A549 (cell line): ENCODE results near the gene OPCML. TPM values are rescaled to one million over a fixed set of nuclear protein-coding genes. Genes with fewer than 3 reads are reported as not detected.

ENCODE experiments used
- ATAC-seq, 2 experiments: fragments of 200-7000 bp in 1 of 2; fragments of >200 bp in 1 of 2; cut with Nextera tagmentation in 1 of 2; cut with Tn5 transposase in 1 of 2; 3 replicates each; pipeline versions ENCODE4 v1.8.0 to v1.9.1; 2018 to 2020; ENCODE audit warnings: mild to moderate bottlenecking in 1 of 2, moderate library complexity in 1 of 2
- CTCF ChIA-PET: fragments of 300-600 bp; sonication (Branson Sonifier 250); formaldehyde crosslinking; extraction: SDS; loops from one replicate; lab custom pipeline; 2021; ENCODE audit warnings: antibody characterized with exemption, inconsistent platforms; lab: Yijun Ruan, JAX
- POLR2A ChIA-PET: fragments of 350-600 bp; formaldehyde crosslinking; extraction: SDS; loops from one replicate; lab custom pipeline; 2021; ENCODE audit warnings: antibody characterized with exemption, inconsistent platforms; lab: Yijun Ruan, JAX
- DNase-seq, 2 experiments: peaks; one replicate each; pipeline versions ENCODE4 v3.0.0 to v3.0.0-alpha.2; 2011 to 2016; ENCODE audit warnings: low read depth in 1 of 2, low spot score in 1 of 2
- FAIRE-seq: peaks from 2 replicates; lab custom pipeline; 2011; peaks lifted over from hg19 to GRCh38; lab: Jason Lieb, UNC
- H3K27ac ChIP-seq, 2 experiments: fragments of >200 bp; sonication (Bioruptor Twin); formaldehyde crosslinking; 3 replicates each; pipeline ENCODE4 v1.5.1; 2016 to 2017
- H3K4me1 ChIP-seq: fragments of >200 bp; sonication (Bioruptor Twin); formaldehyde crosslinking; 3 replicates; pipeline ENCODE4 v1.6.1; 2016
- H3K4me2 ChIP-seq: fragments of >200 bp; sonication (Bioruptor Twin); formaldehyde crosslinking; 3 replicates; pipeline ENCODE4 v1.6.1; 2016
- H3K4me3 ChIP-seq: fragments of >200 bp; sonication (Bioruptor Twin); formaldehyde crosslinking; 3 replicates; pipeline ENCODE4 v1.5.1; 2016
- H3K9me3 ChIP-seq: fragments of >200 bp; sonication (Bioruptor Twin); formaldehyde crosslinking; 3 replicates; pipeline ENCODE4 v1.6.1; 2016
- BCL3 ChIP-seq: fragments of >200 bp; sonication (Bioruptor Twin); formaldehyde crosslinking; IDR thresholded peaks from 3 replicates; pipeline ENCODE4 v1.6.1; 2016
- BHLHE40 ChIP-seq: IDR thresholded peaks from 2 replicates; pipeline ENCODE4 v1.6.1; 2012; ENCODE audit warnings: low read depth, low read length, inconsistent platforms
- CBX8 ChIP-seq: fragments of 200-600 bp; sonication (generic); IDR thresholded peaks from 2 replicates; pipeline ENCODE4 v1.6.1; 2016
- CHD2 ChIP-seq: fragments of 150-350 bp; IDR thresholded peaks from 2 replicates; pipeline ENCODE4 v1.6.1; 2014; ENCODE audit warnings: low read length; ENCODE audit not compliant: partially characterized antibody
- E2F6 ChIP-seq: IDR thresholded peaks from 2 replicates; pipeline ENCODE4 v1.6.1; 2012; ENCODE audit warnings: low read depth, borderline replicate concordance
- EHF ChIP-seq: fragments of 250-450 bp; sonication (Bioruptor Pico); IDR thresholded peaks from 2 replicates; pipeline ENCODE4 v1.5.0; 2020; ENCODE audit warnings: mild to moderate bottlenecking
- ESRRA ChIP-seq: fragments of 150-350 bp; IDR thresholded peaks from 2 replicates; pipeline ENCODE4 v1.6.1; 2014; ENCODE audit warnings: mild to moderate bottlenecking, low read length, borderline replicate concordance
- FOSB ChIP-seq: fragments of 250-450 bp; sonication (Bioruptor Pico); IDR thresholded peaks from 2 replicates; pipeline ENCODE4 v1.5.0; 2020; ENCODE audit warnings: mild to moderate bottlenecking, moderate library complexity
- FOSL2 ChIP-seq, 2 experiments: fragments of 450-650 bp in 1 of 2; fragments of >200 bp in 1 of 2; sonication (Bioruptor Twin) in 1 of 2; formaldehyde crosslinking; IDR thresholded peaks; 2 replicates each; pipeline versions ENCODE4 v1.5.0 to v1.6.1; 2016 to 2020; ENCODE audit warnings: mild to moderate bottlenecking in 1 of 2, moderate library complexity in 1 of 2
- FOXS1 ChIP-seq: fragments of 250-450 bp; sonication (Bioruptor Pico); IDR thresholded peaks from 2 replicates; pipeline ENCODE4 v1.5.0; 2020; ENCODE audit warnings: mild to moderate bottlenecking, moderate library complexity
- HES2 ChIP-seq: fragments of >200 bp; sonication (Bioruptor Twin); formaldehyde crosslinking; IDR thresholded peaks from 2 replicates; pipeline ENCODE4 v1.6.1; 2016
- HOXA7 ChIP-seq: fragments of 250-450 bp; sonication (Bioruptor Pico); IDR thresholded peaks from 2 replicates; pipeline ENCODE4 v1.5.0; 2020; ENCODE audit warnings: mild to moderate bottlenecking, moderate library complexity
- HOXB5 ChIP-seq: fragments of 250-450 bp; sonication (Bioruptor Pico); IDR thresholded peaks from 2 replicates; pipeline ENCODE4 v1.5.0; 2020; ENCODE audit warnings: mild to moderate bottlenecking, moderate library complexity
- MAFK ChIP-seq: fragments of 450-650 bp; IDR thresholded peaks from 2 replicates; pipeline ENCODE4 v1.6.1; 2014; ENCODE audit not compliant: partially characterized antibody
- NPAS2 ChIP-seq: fragments of 250-450 bp; sonication (Bioruptor Pico); IDR thresholded peaks from 2 replicates; pipeline ENCODE4 v1.8.0; 2022; ENCODE audit warnings: mild to moderate bottlenecking, moderate library complexity, borderline replicate concordance
- NR3C1 ChIP-seq: fragments of >200 bp; sonication (Bioruptor Twin); formaldehyde crosslinking; IDR thresholded peaks from 3 replicates; pipeline ENCODE4 v1.6.1; 2017
- PHF8 ChIP-seq: fragments of 200-600 bp; sonication (generic); IDR thresholded peaks from 2 replicates; pipeline ENCODE4 v1.6.1; 2016; ENCODE audit warnings: low read depth, mild to moderate bottlenecking, antibody characterized with exemption, moderate library complexity, borderline replicate concordance
- POLR2A ChIP-seq: IDR thresholded peaks from 2 replicates; pipeline ENCODE4 v1.6.1; 2012; ENCODE audit warnings: mild to moderate bottlenecking, low read length
- RARB ChIP-seq: fragments of 250-450 bp; sonication (Bioruptor Pico); IDR thresholded peaks from 2 replicates; pipeline ENCODE4 v1.8.0; 2021; ENCODE audit warnings: mild to moderate bottlenecking, moderate library complexity
- RCOR1 ChIP-seq: fragments of 150-350 bp; IDR thresholded peaks from 2 replicates; pipeline ENCODE4 v1.6.1; 2014; ENCODE audit warnings: antibody characterized with exemption, low read length, low read depth
- REST ChIP-seq: fragments of 200-600 bp; sonication (generic); IDR thresholded peaks from 2 replicates; pipeline ENCODE4 v1.6.1; 2016; ENCODE audit warnings: antibody characterized with exemption, mild to moderate bottlenecking, moderate library complexity
- RFX5 ChIP-seq: fragments of 450-650 bp; IDR thresholded peaks from 2 replicates; pipeline ENCODE4 v1.7.1; 2014; ENCODE audit warnings: antibody characterized with exemption, mild to moderate bottlenecking, moderate library complexity
- SMC3 ChIP-seq: fragments of >200 bp; sonication (Bioruptor Twin); formaldehyde crosslinking; IDR thresholded peaks from 3 replicates; pipeline ENCODE4 v1.6.1; 2018; ENCODE audit warnings: inconsistent platforms
- TP53 ChIP-seq: fragments of 250-450 bp; sonication (Bioruptor Pico); IDR thresholded peaks from 2 replicates; pipeline ENCODE4 v1.5.0; 2021; ENCODE audit warnings: mild to moderate bottlenecking, moderate library complexity
- USF2 ChIP-seq: fragments of 450-650 bp; IDR thresholded peaks from 2 replicates; pipeline ENCODE4 v1.6.1; 2014; ENCODE audit warnings: antibody characterized with exemption
- ZC3H11A ChIP-seq: fragments of 450-650 bp; IDR thresholded peaks from 2 replicates; pipeline ENCODE4 v1.6.1; 2014; ENCODE audit warnings: antibody characterized with exemption, mild to moderate bottlenecking
- ZFP36 ChIP-seq: fragments of 450-650 bp; IDR thresholded peaks from 2 replicates; pipeline ENCODE4 v1.6.1; 2014; ENCODE audit warnings: borderline replicate concordance; ENCODE audit not compliant: partially characterized antibody
- ZNF302 ChIP-seq: fragments of 250-450 bp; sonication (Bioruptor Pico); IDR thresholded peaks from 2 replicates; pipeline ENCODE4 v1.9.0; 2021; ENCODE audit warnings: inconsistent platforms, mild to moderate bottlenecking, moderate library complexity
- WGBS: methylation state at CpG from one replicate; pipeline ENCODE4 v1.1.6; 2017; ENCODE audit errors: missing lambda C conversion rate; 5-methylcytosine and 5-hydroxymethylcytosine counted together
- polyA plus RNA-seq, 4 experiments: library from polyadenylated mRNA; depleted of rRNA in 3 of 4; stranded (reverse); fragments of >200 nt; fragmentation: RNase III in 1 of 4; extraction: RNeasy Plus Mini Kit Qiagen cat#74134 plus additional on column Dnase treatment in 1 of 4; gene quantifications; 2 replicates in 3 of 4; 3 replicates in 1 of 4; pipeline ENCODE4 v1.2.3, GENCODE V29; 2011 to 2017

OPCML gene
- polyA plus RNA-seq, 2 of the 4 experiments (the other 2 are of a cell fraction), result not detected

- FAIRE-seq (no peak), ATAC-seq (no peak), DNase-seq (no peak)
- H3K4me1 ChIP-seq, result no peaks in the 10 kb centered on the region
- H3K9me3 ChIP-seq, result no peaks in the 10 kb centered on the region
- no peak overlapping the region for H3K27ac ChIP-seq
- TF ChIP-seq TP53 (CRISPR knock-in tag), result no peak
- TF ChIP-seq SMC3, result no peak
- TF ChIP-seq BCL3, result no peak
- no peak for TF ChIP-seq POLR2A
- no peak for TF ChIP-seq HOXB5 (CRISPR knock-in tag)
- TF ChIP-seq ZFP36, result no peak
- TF ChIP-seq NR3C1, result no peak
- no peak for TF ChIP-seq RCOR1
- no peak for TF ChIP-seq FOXS1 (CRISPR knock-in tag)
- TF ChIP-seq CBX8, result no peak
- no peak for TF ChIP-seq BHLHE40
- ChIA-PET CTCF (no interaction called here), POLR2A (no interaction called here)
- 0% methylated on average over 2 of the region's 2 CpGs for WGBS
- H3K4me3 ChIP-seq, result no peak overlapping the region
- no peak overlapping the region for H3K4me2 ChIP-seq
Observed at GRCh38 chr11:132421555-132421954, 1110.7 kb downstream of the OPCML start.

GRCh38 chr11:132414451-132414850, 1117.8 kb downstream of the OPCML start:
- no peak for DNase-seq
- Histone ChIP-seq H3K4me2 (no peak overlapping the region), H3K4me3 (no peak overlapping the region), H3K9me3 (no peaks in the 10 kb centered on the region), H3K4me1 (no peaks in the 10 kb centered on the region), H3K27ac (no peak overlapping the region)
- TF ChIP-seq HES2 (no peak), RARB (CRISPR knock-in tag) (no peak), PHF8 (no peak), TP53 (CRISPR knock-in tag) (no peak), ZNF302 (CRISPR knock-in tag) (no peak), EHF (CRISPR knock-in tag) (no peak), SMC3 (no peak), BCL3 (no peak), FOSL2 (IDR thresholded peaks at IDR 0.05) (no peak), FOSL2 (CRISPR knock-in tag; IDR thresholded peaks at IDR 0.05) (no peak), REST (no peak), NPAS2 (CRISPR knock-in tag) (no peak), ZC3H11A (no peak), RFX5 (no peak), USF2 (no peak), MAFK (no peak), CHD2 (no peak), FOSB (no peak), HOXA7 (no peak), E2F6 (no peak), ESRRA (no peak)
- POLR2A ChIA-PET, result no interaction called here
- FAIRE-seq, result no peak
- CTCF ChIA-PET, result no interaction called here
- 11% methylated on average over 6 of the region's 6 CpGs for WGBS
- no peak for ATAC-seq
